ENCODE results near the gene CUL5.

DNA sequence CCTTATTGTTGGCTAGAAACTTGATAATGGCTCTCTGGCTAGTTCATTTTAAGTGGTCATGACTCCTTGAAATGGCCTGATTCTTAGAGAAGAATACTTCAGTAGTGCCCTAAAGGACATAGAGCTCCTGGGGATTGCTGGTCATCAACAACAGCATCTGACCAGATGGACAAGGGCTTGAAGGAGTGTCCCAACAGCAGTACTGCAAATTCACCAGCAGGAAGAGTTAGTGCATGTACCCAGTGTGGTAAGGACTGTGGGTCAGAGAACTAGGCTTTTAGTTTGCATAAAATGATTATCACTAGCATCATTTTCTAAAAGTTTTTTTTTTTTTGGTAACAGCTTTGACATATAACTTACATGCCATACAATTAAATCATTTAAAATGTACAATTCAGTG, 39.5 kb upstream of the CUL5 start:
- TF ChIP-seq, protein P1, sequence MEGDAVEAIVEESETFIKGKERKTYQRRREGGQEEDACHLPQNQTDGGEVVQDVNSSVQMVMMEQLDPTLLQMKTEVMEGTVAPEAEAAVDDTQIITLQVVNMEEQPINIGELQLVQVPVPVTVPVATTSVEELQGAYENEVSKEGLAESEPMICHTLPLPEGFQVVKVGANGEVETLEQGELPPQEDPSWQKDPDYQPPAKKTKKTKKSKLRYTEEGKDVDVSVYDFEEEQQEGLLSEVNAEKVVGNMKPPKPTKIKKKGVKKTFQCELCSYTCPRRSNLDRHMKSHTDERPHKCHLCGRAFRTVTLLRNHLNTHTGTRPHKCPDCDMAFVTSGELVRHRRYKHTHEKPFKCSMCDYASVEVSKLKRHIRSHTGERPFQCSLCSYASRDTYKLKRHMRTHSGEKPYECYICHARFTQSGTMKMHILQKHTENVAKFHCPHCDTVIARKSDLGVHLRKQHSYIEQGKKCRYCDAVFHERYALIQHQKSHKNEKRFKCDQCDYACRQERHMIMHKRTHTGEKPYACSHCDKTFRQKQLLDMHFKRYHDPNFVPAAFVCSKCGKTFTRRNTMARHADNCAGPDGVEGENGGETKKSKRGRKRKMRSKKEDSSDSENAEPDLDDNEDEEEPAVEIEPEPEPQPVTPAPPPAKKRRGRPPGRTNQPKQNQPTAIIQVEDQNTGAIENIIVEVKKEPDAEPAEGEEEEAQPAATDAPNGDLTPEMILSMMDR (IDR thresholded peaks at IDR 0.05), result no peak
- no peak for TF ChIP-seq POLR2AphosphoS5 (IDR thresholded peaks at IDR 0.05)
